Hematopoietic multipotent progenitor cell (in vitro differentiated cells): ENCODE measurements around the gene MRNIP. TPM values are rescaled to one million over a fixed set of nuclear protein-coding genes. Genes with fewer than 3 reads are reported as not detected.

ENCODE experiments used
- DNase-seq, 3 donors: peaks; one replicate each; pipeline ENCODE4 v3.0.0-alpha.2; 2011 to 2015; ENCODE audit warnings: low read depth in 2 of 3, low spot score in 2 of 3
- total RNA-seq: library from RNA; depleted of rRNA; stranded (reverse); fragments of >200 nt; gene quantifications from one replicate; pipeline ENCODE4 v1.2.3, GENCODE V29; 2012

Gene MRNIP
- total RNA-seq, 1 donor, result 17.0 TPM

GRCh38 chr5:179812135-179812825 lies 46.3 kb downstream of the MRNIP start:
- DNase-seq, result no peak

GRCh38 chr5:179806250-179807048 lies 52.2 kb downstream of the MRNIP start, which contains the start of gene MGAT4B:
TSS of gene MGAT4B (minus strand) at chr5:179806866. CDS start at chr5:179806583, 283 bp downstream.
- DNase-seq, result peak in 2 of 3 donors; percentile 71 to 73

- peak in 1 of 3 donors; percentile 66 for DNase-seq
These were observed 52.9 kb downstream of the MRNIP start for GRCh38 chr5:179805529-179806249.

DNA sequence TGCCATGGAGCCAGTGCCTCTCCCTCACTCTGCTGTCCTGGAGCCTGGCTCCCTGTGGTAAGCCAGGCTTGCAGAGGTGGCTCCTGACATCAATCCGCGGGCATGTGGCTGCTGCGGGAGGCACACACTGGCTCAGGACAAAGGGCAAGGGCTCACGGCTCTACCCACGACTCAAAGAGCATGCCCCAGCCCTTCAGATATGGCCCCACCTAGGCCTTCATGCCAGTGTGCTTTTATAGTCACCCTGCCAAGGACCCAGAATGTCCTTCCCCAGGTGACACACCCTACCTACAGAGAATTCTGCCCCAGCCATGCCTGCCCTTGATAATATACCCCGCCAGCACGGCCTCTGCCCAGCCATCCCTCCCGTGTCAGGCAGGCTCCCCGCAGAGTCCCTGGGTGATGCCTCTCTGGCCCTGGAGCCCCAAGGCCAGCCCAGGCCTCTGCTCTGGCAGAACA lies 53.5 kb downstream of the MRNIP start:
- DNase-seq, result no peak

DNA sequence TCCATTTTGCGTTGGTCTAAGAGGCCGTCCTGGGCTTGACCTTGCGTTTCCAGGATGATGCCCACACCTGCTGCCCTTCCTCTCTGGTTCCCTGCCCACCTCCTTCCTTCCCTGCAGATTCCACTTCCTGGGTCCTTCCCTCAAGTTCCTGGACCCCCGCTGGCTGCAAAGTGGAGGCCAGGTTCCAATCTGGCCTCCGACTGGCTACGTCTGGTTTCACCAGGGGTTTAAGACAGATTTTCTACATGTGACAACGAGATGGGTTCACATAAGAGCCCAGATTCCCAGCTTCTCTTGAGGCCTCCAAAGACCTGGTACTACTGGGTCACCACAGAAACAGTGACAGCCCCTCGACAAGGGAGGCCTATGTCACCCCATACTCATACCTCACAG lies 54.1 kb downstream of the MRNIP start:
- DNase-seq, result no peak

GRCh38 chr5:179803651-179804554 lies 54.7 kb downstream of the MRNIP start:
- DNase-seq, result peak in 2 of 3 donors; percentile 72

GRCh38 chr5:179802950-179803562 lies 55.6 kb downstream of the MRNIP start:
- no peak for DNase-seq

- no peak for DNase-seq
These were observed 56.3 kb downstream of the MRNIP start for GRCh38 chr5:179802207-179802883.

DNA sequence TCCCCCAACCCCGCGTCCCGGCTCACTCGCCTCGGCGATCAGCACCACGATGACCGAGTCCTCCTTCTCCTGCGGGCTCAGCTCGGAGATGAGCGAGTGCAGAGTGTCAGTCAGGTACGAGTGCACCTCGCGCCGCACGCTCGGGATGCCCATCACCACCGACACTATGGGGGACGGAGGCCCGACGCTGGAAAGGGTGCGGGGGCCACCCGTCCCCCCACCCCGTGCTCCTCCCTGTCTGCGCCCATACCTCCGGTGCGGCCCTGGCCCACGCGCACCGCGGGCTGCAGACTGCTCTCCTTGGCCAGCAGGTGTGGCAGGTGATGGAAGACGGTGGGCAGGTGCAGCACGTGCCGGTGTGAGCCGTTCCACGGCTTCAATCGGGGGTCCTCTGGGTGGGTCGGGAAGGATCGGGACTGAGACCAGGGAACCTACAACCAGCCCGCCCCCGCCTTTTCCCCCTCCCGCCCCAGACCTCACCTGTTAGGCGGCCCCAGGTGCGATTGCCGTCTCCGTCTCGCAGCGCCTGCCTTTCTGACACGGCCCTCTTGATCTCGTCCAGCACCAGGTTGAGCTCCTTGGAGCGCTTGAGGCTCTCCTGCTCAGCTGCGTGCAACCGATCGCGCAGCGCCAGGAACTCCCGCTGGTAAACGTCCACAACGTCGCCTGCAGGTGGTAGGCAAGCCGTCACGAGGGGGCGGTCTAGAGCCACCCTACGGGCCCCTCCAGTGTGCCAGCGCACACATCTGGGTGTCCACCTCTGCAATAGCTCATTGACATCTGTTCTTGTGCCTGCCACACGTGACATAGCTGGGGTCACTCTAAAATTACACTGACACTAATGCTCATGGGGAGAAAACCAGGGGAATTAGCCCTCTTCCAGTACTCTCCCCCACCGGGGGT lies 57.1 kb downstream of the MRNIP start:
- DNase-seq, result peak in 2 of 3 donors; percentile 77 to 84

DNA sequence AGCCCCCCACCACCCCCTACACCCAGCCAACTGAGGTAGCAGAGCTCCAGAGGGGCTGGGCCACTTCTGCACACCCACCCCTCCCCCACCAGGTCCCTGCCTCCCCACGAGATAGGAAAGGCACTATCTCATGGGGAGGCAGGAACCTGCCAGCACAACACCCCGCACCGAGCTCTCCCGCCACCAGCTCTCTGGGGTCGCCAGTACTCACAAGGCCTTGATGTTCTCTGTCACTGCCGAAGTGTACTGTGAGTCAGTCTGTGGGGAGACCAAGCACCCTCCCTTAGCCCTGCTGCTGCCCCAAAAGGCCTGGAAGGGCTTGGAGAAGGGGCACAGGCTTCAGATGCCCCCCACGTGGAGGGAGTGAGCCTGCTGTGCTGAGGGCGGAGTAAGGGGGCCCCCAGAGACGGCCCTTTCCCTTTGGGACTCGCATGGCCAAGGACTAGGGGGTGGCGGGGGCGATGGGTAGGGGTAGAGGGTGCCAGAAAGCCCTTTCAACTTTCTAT lies 57.9 kb downstream of the MRNIP start:
- no peak for DNase-seq

DNA sequence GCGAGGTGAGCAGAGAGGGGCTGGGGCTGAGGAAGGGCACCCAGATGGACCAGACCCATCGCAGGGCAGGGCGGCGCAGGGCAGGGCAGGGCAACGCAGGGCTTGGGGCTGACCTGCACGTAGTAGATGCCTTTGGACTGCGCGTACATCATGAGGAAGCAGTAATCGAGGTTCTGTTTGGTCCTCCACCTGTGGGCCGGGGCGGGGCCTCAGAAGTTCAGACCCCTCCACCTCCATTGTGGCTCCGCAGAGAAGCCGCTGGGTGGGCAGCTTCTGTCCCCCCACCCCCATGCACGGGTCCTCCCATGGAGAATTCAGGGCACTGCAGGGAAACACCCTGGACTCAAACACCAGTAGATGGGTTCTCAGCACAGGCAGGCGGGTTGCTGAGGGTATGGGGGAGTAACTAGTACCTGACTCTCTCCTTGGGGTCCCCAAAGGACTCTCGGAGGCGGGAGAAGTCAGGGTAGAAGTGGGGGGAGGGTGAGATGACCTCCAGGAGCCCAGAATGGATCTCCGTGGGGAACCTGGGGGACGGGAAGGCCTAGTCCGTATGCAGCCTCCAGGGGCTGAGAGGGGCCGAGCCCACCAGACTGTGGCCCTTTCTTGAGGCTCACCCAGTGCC lies 58.4 kb downstream of the MRNIP start:
- DNase-seq, result no peak

GRCh38 chr5:179799644-179799973 lies 59.0 kb downstream of the MRNIP start:
- DNase-seq, result no peak

DNA sequence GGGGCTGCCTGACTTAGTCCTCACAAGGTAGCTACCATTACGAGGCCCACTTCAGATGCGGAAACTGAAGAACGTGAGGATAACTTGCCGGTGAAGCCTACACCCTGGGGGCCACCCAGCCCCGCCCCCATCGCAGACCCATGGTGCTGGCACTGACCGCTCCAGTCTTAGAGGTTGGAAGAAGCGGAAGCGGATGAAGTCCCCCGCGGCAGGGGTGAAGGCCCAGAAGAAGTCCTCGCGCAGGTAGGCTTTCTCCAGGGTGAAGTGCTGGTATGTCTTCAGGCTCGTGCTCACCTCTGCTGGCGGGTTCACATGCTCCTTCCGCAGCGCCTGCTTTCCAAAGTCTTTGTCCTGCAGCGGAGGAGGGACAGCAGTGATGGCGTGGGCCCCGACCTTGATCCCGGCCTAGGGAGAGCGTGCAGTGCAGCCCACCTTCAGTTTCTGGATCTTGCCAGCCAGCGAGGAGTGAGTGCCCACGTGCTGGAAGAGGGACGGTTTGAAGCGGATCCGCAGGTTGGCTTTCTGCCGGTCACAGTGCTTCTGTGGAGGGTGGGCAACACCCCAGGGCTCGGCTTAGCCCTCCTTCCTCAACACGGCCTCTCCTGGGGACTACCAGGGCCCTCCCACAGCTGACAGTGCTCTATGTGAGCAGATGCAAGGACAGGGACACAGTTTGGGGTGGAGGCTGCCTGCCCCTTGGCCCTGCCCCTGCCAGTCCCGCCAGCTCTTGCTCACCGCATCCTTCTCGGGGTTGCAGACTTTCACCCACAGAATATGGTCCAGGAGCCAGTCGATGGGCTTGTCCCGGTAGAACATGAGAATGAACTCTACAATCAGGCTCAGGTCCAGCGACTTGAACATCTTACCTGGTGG lies 59.6 kb downstream of the MRNIP start:
- no peak for DNase-seq

DNA sequence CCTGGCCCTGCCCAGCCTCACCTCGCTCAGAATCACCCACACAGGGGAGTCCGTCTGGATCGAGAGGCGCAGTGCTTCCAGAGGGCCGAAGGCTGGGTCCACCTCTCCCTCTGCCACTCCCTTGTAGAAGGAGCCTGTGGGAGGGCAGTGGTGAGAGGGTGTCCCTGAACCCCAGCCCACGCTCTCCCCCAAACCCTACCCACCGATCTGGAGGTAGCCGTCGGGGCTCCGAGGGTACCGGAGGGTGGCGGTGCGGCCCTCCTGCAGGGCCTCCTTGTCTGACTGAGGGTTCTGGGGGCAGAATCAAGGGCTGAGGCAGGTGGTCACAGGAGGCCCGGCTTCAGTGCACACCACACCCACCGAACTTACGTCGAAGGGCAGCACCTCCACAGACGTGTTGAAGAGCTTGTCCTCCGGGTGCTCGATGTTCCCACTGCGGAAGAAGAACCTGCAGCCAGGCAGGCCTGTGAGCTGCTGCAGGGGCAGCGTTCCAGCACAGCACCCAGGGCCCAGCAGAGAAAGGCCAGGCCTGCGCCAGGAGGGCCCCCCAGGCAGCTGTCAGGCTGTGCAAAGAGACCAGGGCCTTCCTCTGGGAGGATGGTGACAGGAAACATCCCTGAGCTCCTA lies 60.4 kb downstream of the MRNIP start:
- DNase-seq, result no peak

DNA sequence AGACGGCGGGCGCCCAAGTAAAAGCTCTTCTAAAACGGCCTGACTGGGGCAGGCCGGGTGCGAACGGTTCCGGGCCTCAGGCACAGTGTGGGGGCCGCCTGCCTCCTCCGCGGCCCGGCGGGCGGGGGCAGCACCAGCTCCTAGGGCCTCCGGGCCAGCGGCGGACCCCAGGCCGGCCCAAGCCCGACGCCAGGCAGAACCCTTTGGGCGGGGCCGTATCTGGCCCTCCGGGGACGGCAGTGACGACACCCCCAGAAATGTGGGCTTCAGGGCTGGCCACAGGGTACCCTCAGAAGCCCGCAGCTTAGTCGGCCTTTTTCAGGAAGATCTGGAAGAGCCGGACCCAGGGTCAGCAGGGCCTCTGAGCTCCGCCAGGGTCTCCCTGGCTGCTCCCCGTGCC lies 60.9 kb downstream of the MRNIP start:
- DNase-seq, result no peak

GRCh38 chr5:179796877-179797608 lies 61.6 kb downstream of the MRNIP start:
- DNase-seq, result no peak
